GM21360 (cell line): ENCODE results near the gene PLCL2.
"Not testable (repeated sequence)": the region's sequence is repeated elsewhere in the genome, so short reads cannot be mapped to it uniquely, and the experiment has no call there.

ENCODE experiments used
- ATAC-seq: cut with Tn5 transposase; IDR thresholded peaks from one replicate; pipeline ENCODE4 v1.9.1; 2021; ENCODE audit warnings: mild to moderate bottlenecking, moderate library complexity; ENCODE audit not compliant: unreplicated experiment

Gene PLCL2

DNA sequence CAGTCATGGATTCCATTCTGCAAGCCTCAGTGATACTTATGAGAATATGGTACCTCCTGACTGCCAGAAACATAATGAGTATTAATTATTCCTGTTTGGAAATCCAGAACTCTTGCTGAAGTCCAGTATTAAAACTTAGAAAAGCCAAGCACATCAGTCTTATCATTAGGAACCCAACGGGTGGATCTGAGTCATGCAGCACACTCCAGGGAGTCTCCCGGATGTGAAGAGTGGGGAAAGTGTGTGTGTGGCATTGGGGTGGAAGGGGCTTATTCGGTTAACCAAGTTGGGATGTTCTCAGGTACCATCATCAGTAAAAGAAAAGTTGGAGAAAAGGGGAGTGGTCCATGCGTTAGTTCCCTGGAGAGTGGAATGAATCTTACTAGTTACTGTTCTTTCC lies 181.1 kb downstream of the PLCL2 start:
- no peak for ATAC-seq

DNA sequence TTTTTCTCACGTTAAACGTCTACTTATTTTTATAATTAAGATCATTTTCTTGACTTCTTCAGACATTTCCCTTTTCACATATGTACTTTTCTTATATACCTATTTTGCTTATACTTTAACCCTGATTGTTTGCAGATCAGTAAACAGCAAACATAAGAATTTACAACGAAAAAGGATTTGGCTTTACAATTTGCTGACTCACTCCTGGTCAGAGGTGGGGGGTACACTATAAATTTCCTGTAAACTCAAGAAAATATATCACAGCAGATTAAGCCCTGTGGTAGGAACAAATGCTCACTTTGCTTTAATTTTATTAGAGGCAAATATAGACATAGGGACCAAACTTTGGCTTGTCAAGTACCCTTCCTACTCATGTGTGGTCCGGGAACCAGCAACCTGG lies 185.0 kb downstream of the PLCL2 start:
- no peak for ATAC-seq

DNA sequence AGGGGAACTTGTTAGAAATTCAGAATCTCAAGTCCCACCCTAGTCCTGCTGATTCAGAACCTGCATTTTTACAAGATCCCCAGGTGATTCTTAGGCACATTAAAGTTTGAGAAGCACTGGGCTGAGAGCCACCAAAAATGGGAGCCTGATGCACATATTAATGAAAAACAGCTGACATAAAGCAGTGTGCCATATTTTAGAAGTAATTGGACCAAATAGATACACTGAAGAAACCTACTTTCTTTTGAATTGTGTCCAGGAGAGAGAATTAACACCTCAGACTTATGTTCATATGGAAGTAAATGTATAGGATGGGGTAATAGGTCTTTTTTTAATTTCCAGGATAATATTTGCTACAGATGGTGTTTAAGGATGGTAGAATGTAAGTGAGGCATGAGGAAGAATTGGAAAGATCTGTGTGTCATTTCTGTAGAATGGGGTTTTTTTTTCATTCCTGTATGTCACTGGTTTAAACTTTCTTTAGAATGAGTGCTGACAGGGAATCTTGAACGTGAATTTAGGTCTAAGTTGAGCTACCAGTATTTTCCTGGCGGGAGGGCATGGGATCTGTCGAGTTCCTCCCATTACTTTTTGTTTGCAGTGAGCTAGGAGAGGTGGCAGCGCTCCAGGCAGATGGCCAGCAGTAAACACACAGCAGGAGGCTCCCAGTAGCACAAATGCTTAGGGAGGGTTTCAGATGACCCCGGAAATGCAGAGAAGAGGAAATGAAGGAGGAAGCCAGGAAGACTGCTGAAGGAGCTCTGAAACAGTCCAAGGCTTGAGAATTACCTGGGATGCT lies 185.6 kb downstream of the PLCL2 start:
- ATAC-seq = no peak

DNA sequence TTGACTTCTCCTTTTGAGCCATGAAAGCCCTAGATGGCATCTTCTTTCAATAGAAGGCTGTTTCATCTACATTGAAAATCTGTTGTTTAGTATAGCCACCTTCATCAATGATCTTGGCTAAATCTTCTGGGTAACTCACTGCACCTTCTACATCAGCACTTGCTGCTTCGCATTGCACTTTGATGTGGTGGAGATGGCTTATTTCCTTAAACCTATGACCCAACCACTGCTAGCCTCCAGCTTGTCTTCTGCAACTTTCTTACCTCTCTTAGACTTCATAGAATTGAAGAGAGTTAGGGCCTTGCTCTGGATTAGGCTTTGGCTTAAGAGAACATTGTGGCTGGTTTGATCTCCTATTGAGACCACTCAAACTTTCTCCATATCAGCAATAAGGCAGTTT lies 189.8 kb downstream of the PLCL2 start:
- ATAC-seq = no peak

DNA sequence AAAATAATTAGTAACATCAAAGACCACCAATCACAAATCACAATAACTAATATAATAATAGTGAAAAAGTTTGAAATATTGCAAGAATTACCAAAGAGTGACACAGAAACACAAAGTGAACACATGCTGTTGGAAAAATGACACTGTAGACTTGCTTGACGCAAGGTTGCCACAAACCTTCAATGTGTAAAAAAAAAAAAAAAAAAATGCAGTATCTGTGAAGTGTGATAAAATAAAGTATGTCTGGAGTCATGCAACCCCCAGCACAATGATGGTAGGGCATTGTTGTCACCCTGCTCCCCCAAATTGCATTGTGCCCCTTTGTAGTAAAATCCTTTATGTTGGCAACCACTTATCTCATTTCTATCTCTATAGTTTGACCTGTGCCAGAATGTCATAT lies 190.6 kb downstream of the PLCL2 start:
- ATAC-seq = no peak

DNA sequence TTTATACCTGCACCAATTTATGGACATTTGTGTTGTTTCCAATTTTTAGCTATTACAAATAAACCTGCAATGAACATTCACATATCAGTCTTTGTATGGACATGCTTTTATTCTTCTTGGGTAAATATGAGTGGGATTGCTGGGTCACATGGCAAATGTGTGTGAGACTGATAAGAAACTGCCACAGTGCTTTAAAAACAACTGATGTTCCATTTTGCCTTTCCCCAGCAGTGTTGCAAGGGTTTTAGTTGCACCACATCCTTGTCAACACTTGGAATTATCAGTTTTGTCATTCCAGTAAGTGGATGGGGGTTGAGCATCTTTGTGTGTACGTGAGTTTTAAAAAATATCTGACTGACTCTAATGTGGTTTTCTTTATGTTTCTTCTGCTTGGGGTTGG lies 191.2 kb downstream of the PLCL2 start:
- ATAC-seq = no peak

DNA sequence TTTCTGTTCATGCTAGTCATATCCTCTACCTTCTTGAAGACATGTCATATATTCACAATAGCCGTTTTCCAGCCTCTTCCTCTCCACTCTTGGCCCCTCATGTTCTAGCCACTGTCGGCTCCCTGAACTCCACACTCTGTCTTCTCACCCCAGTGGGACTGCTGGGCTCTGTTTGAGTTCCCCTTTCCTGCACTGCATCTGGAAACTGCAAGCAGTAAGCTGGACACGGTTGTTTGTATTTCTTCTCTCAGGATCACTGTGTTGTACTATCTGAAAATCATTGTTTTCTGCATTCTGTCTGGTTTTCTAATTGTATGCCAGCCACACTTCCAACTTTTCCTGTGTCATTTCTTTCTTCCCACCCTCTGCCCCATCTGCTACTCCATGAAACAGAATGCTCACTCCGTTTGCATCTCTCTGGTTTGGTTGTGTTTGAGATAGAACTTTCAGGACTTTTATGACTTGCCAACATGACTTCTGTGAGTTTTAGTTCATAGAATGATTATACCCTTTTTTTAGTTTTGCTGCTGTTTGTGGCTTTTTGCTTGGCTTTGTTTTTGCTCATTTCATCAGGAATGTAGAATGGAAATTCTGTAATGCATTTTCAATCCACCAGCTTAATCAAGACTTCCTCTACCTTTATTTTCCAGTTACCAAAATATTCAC lies 192.3 kb downstream of the PLCL2 start:
- no peak for ATAC-seq

DNA sequence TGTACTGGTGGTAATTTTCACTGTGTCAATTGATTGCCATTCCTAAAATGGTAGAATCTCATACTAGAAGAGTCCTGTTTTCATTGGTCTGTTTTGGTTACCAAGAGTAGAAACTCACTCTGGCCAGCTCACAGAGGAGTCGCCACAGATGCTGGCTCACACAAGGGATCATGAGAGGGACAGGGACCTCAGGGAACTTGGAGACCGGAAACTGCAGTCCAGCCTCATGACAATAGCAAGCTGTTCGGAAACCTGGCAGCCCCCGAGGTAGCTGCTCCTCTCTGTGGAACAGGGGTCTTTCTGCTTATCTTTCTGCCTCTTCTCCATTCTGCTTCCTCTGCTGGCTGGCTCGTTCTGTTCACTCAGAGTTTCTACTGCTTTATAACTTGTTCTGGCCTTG lies 192.9 kb downstream of the PLCL2 start:
- no peak for ATAC-seq

DNA sequence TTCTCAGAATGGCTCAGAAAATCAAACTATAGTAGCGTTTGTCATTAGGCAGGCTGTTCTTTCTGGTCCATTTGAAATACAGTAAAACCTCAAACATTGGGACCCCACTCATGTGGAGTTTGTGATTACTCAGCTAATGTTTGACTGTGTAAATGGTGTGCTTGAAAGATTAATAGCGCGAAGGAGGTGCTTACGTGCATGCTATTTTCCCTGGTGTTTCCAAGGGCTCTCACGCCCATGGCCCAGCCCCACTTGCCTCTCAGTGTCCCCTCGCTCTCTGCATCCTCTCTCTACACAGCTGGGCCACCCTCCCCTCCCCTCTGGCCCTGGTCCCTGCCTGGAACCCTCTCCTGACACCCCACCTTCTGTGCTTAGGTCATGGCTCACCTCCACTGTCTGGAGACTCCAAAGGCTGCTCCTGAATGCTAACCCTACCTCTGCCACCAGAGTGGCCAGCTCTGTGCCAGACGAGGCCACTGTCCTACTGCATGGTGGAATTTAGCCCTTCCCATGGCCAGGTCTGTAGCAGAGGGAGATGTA lies 194.2 kb downstream of the PLCL2 start:
- no peak for ATAC-seq

DNA sequence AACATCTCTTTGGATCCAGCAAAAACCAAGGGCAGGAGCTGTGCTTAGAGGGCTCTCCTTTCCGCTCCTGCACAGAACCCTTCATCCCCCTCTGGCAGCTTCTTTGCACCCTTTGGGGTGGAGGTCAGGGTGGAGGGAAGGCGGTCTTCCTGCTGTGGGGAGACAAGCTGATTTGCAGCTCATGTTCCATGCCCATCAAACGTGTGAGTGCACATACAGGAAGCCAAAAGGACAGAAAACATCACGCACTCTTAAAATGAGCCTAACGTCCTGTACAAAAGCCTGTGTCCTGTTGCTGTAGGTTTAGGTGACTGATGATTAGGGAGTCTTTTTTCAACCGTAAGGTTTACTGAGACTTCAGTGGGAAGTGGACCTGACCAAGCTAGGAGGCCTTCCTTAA lies 195.2 kb downstream of the PLCL2 start:
- no peak for ATAC-seq

DNA sequence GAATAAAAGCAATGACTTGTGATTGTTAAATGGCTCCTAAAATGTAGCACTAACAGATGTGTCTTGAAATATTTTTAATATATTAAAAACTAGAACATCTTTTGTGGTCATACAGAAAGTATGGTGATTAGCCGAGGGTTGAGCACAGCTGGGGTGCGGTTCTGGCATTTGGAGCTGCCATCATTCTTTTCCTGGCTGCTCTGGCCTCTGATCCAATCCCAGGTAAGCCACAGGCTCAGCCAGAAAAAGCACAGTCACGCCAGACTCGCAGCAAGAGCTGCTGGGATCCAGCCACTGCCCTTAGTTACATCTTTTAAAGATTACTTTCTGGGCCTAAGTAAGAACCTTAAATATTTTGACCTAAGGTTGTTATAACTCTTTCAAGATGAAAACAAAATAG lies 196.8 kb downstream of the PLCL2 start:
- no peak for ATAC-seq

DNA sequence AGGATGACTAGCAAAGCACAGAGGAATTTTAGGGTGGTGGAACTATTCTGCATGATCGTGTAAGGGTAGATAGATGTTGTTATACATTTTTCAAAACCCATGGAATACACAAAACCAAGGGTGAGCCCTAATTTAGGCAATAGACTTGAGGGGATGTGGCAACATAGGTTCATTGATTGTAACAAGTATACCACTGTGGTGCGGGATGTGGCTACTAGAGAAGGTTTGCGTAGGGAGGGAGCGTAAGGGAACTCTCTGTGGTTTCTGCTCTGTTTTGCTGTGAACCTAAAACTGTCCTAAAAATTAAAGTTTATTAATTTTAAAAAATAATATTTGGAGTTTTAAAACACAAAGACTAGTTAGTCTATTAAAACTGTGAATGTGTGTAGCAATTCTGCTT lies 202.8 kb downstream of the PLCL2 start:
- ATAC-seq = no peak

DNA sequence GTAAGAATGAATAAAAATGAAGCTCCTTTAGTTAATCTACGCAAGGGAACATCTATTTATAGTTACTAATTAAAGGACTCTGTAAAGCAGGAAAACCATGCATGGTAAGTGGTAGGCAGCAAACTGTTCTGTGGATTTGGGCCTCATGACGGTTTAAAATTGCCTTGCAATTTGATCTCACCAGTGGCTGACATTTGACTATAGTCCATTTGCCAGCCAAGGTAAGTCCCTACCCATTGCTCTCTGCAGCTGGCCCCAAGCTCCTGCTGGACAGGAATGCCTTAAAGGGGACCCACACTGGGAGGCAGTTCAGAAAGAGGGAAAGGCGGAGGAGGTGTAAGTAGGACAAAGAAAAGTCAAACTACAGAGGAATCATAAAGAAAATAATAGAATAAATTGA lies 203.3 kb downstream of the PLCL2 start:
- no peak for ATAC-seq

DNA sequence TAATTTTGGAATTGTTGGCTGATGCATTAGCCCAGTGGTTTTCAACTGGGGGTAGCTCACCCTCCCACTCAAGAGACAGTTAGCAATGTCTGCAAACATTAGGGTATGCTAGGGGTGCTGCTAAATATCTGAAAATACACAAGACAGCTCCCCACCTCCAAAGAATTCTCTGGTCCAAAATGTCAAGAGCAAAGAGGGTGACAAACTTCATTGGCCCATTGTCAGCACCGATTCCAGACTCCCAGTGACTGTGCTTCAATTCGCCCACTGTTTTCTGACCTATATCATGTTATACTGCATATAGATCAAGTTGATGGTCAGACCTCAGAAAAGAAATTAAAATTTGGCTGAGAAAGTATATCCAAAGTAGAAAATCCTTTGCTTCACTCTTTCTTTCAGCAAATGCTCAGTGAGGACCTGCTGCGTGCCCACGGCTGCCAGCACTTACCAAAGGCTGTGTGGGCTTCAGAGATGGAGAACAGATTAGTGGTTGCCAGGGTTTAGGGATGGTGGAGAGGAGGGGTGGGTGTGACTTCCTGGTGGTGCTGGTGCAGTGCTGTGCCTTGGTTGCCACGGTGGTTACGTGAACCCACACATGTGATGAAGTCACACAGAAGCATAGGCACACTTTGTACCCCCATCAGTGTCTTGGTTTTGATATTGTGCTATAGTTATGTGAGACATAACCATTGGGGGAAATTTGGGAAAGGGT lies 204.0 kb downstream of the PLCL2 start:
- no peak for ATAC-seq

DNA sequence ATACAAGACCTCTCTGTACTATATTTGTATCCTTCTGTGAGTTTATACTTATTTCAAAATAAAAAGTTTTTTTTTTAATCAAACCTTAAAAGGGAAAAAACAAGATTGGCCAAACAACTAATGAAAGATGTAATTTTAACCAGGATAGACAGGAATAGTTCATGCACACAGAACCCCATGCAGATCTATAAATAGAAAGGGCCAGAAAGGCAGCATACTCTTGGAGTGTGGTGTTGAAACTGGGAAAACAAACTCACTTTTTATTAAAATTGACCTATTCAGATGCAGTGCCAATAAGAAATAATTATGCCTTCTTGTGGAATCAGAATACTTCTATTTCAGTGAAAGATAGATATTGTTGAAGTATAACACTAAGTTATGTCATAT lies 204.6 kb downstream of the PLCL2 start:
- ATAC-seq = no peak

DNA sequence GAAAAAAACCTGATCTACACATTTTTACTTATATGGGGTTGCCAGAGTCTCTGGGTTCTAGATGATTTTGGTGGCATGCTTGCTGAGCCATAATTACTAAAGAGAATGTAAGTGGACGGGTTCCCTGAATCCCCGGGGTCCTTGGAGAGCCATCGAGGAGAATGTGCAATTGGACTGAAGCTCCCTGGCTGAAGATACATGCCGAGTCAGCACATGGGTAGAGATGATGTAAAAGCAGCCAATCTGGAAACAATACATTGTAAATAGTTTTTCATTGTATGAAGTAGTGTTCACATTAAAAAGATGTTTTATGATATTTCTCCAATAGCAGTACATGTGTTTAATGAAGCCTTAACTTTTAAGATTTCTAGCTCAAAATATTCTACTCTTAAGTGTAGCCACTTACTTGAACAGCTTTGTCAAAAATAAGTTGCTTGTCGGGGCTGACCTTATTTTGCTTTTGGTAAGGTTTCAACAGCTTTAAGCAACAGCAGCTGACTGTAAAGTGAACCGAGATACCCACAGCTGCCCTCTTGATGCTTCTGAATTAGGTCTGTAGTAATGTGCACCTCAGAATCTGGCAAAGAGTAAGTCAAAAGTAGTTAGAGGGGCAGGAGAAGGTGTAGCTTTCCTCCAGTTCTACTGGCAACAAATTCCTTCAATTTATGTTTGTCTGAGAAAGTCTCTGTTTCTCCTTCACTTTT lies 205.7 kb downstream of the PLCL2 start:
- ATAC-seq = no peak

DNA sequence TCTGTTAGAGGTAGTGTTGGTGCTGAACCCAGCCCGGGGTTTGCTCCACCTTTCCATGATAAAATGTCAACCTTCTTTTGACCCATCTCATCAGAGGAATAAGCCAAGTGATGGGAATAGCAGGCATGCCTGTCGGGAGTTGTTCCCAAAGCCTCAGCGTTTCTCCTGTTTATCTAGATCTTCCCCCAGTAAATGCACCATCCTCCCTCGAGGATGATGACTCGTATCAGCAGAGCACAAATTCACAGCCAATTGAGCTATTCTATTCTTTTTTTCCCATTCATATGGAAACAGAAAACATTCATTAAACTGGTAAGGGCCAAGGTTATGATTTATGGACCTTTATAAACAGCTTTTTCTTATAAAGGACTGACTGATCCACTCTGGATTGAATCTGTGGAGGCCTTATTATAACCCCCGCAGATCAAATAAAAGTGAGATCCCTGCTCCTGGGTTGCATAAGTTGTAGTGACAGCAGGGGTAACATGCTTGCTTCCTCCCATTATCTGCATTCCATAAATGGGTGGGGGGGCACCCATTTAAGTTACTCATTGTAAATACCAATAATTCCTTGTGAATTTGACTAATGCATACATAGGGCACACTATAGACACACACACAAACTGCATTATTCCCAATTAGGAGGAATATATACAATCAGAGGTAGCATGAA lies 207.3 kb downstream of the PLCL2 start:
- ATAC-seq = no peak

DNA sequence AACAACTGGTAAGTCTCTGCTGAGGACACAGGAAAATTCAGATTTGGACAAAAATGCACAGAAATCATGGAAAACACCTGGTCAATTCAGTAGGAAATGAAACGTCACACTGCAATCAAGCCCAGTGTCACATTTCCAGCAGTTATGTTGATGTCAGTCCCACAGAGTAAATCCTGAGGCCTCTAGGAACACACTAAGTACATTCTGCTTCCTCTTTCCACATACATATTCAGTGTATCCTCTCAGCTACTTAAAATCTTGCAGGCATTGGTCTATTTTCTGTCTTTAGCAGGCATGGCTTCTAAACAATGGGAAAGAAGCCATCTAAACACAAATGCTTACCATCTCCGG lies 207.8 kb downstream of the PLCL2 start:
- ATAC-seq = no peak

DNA sequence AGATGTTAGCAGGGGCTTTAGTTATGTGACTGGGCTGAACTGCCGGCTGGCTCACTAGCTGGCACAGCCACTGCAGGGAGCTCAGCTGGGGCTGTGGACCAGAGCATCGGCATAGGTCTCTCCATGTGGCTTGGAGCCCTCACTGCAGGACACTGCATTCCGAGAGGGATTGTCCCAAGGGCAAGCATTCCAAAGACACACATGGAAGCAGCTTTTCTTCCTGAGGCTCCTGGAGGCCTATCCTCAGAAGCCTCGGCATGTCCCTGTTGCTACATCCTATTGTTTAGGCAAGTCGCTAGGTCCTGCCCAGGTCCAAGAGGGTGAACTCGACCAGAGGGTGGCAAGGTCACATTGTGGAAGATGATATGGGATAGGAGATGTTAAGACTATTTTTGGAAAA lies 209.8 kb downstream of the PLCL2 start:
- ATAC-seq = no peak

DNA sequence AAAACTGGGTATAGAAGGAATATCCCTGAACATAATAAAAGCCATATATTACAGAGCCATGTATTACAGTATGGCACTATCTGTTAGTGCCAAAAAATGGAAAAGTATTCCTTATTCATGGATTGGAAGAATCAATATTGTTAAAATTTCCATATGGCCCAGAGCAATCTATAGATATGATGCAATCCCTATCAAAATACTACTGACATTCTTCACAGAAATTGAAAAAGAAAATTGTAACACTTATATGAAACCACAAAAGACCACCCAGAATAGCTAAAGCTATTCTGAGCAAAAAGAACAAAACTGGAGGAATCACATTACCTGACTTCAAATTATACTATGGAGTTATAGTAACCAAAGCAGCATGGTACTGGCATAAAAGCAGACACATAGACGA lies 218.8 kb downstream of the PLCL2 start:
- no peak for ATAC-seq

DNA sequence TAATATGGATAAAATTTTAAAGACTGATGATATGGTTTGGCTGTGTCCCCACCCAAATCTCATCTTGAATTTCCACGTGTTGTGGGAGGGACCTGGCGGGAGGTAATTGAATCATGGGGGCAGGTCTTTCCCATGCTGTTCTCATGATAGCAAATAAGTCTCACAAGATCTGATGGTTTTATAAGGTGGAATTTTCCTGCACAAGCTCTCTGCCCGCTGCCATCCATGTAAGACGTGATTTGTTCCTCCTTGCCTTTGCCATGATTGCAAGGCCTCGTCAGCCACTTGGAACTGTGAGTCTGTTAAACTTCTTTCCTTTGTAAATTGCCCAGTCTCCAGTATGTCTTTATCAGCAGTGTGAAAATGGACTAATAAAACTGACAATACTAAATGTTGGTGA lies 222.0 kb downstream of the PLCL2 start:
- ATAC-seq = not testable (repeated sequence)
